Renal cortical epithelial cell (primary cell): ENCODE results near the gene CNNM4. TPM values are rescaled to one million over a fixed set of nuclear protein-coding genes. Genes with fewer than 3 reads are reported as not detected.
A peak's percentile ranks its signal among the peaks of the same experiment; 100 is the strongest.

Experiments used
- DNase-seq: peaks from one replicate; pipeline ENCODE4 v3.0.0-alpha.2; 2011; ENCODE audit warnings: low read depth
- total RNA-seq: library from RNA; depleted of rRNA; stranded (reverse); fragments of >200 nt; gene quantifications from 2 replicates; pipeline ENCODE4 v1.2.3, GENCODE V29; 2014

The CNNM4 gene
- 2.6 and 5.4 TPM in 2 replicates for total RNA-seq

DNA sequence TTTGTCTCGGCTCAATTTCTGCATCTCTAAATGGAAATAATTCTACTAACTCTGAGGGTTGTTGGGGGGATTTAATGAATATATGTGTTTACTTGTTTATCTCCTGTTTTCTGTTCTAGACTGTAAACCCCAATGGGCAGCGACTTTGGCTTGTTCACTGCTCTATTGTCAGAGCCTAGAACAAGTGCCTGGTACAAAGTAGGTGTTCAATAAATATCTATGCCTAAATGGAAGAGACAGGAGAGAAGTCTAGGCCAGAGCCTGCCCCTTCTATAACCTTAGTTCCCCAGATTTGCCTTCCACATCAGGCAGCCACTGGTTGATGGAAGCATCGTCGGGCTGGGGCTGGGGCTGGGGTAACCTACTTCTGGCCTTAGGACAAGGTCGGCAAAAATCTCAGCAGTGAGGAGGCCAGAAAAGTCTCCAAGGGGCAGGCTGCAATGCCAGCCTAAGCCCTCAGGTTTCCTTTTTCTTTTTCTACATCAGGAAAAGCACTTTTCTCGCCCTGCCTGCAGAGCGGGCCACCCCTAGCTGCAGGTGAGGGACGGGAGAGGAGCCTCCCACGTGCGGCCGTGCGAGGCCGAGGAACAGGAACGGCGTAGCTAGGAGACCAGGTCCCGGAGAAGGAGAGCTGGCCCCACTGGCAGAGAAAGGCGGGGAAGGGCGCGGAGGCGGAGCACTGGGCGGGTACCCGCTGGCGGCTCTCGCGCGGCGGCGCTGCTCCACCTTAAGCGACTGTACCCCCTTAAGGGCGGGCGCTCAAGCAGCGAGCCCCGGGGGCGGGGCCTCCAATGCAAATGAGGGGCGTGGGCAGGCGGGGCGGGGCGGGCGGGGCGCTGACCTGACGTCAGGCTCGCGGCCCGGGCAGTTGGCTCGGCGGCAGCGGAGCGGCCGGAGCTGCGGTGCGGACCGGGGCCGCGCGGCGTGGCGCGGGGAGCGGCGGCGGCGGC is at the start of gene CNNM4:
Gene CNNM4 (plus strand): TSS at position 867 of the 950 bp plus-strand sequence. CDS start 98 bp downstream, outside the sequence.
- DNase-seq: peak; percentile 81

DNA sequence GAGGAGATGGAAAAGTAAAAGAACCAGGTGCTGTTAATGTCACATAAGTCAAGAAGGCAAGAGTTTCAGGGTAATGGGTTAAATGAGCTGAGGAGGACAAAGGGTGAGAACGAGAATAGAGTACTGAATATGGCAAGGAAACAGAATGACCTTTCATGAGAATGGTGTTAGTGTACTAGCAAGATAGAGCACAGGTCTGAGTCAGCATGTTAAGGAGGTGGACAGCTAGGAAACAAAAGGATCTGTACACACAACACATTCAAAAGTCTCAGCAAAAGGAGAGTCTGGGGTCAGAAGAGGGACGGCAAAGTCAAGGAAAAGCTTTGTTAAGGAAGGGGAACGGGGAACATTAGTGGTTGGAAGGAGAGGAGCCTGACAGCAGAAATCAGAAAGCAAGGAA is 49.7 kb upstream of the CNNM4 start:
- no peak for DNase-seq

DNA sequence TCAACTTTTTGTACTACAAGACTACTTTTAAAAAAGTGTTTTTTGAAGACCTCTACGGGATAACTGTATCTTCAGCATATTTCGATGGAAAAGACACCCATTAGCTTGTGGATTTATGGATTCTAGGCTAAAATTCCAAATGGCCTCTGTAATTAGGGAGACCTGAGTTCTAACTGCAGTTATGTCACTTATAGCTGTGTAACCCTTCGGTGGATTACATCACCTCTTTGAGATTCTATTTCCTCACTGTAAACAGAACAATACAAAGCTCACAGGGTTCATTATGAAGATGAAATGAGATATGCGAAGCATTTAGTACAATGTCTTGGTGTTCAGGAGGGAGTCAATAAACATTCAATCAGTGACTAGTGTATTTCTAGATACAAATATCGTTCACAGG is 45.0 kb upstream of the CNNM4 start:
- peak; percentile 15 for DNase-seq

DNA sequence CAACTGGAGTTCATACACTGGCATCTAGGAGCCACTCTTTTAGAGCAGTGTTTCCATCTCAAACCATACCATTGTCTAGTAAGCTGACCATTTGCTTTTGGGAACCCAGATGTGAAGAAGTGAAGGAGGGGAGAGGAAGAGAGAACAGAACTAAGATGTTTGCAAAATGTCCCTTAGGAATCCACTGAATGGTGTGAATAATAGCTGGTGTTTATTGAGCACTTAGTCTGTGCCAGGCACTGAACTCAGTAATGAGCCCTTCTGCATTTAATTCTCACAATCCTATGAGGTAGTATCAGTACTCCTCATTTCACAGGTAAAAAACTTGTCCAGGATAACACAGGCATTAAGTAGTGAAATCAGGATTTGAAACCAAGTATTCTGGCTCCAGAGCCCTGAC is 44.3 kb upstream of the CNNM4 start:
- no peak for DNase-seq

DNA sequence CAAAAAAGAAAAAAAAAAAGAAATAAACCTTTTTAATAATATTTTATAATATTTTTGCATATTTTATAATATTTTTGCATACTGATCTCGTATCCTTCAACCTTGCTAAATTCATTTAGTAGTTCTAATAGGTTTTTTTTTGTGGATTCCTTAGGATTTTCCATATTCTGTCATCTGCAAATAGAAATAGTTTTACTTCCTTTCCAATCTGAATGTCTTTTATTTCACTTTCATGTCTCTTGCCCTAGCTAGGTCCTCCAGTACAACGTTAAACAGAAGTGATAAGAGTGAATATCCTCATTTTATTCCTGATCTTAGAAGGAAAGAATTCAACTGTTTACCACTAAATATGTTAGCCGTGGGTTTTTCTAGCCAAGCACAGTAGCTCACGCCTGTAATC is 34.6 kb upstream of the CNNM4 start:
- no peak for DNase-seq

DNA sequence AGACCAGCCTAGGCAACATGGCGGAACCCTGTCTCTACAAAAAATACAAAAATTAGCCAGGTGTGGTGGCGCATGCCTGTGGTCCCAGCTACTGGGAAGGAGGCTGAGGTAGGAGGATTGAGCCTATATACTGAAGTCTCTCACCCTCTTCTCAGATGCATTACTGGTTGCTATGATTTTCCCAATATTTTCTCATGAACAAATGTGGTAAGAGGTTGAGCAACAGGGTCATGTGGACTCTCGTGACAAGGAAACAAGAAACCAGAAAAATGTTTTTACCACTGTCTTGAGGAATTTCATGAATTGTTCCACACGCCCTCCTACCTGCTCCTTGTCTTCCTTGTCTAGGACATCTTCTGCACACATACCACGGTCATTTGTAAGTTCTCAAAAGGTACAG is 33.3 kb upstream of the CNNM4 start:
- peak; percentile 59 for DNase-seq

DNA sequence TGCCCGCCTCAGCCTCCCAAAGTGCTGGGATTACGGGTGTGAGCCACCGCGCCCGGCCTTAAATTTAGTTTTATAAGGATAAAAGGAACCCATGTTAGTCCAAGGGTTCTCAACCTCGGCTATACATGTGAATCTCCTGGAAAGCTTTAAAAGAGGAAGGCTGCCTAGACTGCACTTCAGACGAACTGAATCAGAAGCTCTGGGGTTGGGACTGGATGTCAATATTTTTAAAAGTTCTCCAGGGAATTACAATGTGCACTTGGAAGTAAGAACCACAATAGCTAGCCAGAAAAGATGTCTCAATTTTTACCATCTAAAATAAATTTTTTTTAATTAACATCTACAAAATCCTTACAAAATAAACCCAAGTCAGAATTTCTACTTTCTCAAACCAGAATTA is 31.0 kb upstream of the CNNM4 start:
- no peak for DNase-seq

DNA sequence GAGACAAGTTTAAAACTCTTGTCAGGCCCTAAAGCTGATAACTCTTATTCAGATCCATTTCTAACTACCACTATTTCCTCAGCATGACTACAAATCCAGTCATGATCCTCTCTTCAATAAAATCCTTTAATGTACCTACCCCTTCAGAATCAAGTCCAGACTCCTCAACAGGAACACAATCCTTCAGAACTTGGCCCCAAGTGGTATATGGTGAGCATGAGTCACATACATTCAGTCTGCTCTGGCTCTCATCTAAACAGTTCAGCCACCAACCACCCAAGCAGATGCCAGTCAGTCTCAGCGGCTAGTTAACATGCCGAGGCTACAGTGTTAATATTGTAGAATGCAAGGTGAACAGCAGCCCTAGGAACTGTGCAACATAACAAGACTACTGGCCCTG is 30.5 kb upstream of the CNNM4 start:
- DNase-seq: no peak

DNA sequence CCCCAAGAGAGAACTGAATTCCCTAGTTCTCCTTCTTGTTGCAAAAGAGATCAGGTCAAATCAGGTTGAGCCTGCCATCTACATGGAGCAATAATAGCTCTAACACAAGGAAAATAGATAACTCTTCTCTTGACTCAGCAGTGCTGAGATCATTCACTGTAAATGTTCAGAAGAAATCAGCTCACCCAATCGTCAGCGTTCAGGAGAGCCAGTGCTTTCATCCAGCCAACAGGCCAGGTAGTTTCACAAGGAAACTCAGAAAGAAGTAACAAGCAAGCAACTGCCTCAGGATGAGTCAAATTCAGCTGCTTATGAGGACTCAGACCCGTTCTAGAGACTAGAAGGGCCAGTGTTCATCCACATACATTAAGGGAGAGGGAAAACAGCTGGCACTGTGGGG is 26.8 kb upstream of the CNNM4 start:
- DNase-seq: peak; percentile 23

DNA sequence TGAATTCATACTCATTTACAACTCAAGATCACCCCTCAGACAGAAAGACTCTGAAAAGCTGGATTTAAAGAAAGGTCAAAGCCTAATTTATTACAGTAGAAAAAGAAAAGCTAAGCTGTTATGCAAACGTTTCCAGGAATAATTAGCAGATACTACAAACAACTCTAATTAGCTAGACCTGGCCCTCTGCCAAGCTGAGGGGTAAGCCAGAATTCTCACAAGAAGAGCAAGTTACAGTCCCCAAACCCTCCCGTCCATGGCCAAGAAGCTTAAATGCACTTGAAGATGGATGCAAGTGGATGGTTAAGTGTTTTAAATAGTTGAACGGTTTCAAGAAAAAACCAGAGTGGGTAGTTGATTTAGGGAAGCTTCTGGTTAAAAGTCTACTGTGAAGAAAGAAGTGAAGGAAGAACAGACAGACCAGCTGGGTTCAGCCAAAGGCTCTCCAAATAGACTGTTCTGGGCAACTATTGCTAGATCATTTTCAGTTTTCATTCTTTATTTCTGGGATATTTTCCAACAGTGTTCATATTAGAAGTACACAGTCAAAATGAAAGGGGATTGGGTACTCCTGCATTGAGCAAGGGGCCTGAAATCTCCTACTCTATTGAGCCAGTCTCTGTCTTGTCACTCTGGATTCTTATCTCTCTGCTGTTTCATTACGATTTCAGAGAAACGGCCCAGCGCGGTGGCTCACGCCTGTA is 25.7 kb upstream of the CNNM4 start:
- DNase-seq: no peak

DNA sequence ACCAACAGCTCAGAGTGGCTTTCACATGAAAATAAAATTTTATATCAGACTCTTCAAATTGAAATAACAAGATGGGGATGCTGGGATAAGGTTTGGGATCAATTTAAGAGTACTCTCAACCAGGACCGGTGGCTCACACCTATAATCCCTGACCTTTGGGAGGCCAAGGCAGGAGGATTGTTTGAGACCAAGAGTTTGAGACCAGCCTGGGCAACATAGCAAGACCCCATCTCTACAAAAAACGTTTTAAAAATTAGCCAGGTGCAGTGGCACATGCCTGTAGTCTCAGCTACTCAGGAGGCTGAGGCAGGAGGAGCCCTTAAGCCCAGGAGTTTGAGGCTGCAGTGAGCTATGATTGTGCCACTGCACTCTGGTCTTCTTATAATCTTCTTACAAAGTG is 23.5 kb upstream of the CNNM4 start:
- DNase-seq: no peak

DNA sequence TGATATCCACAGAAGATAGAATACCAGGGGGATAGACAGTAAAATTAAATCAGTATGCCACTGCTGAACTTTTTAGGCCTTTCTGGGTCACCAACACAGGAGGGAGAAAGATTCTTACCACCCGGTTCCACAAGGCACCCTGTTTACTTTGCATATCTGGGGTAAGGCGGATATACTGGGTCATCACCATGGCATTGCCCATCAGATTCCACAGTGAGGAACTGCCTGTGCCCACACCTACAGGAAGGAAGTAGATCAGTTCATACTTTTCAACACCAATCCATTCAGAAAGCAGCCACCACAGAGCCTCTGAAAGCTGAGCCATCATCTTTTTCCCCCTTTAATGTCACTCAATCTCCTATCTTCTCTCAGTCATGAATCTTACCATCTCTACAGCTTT is 22.9 kb upstream of the CNNM4 start:
- no peak for DNase-seq

DNA sequence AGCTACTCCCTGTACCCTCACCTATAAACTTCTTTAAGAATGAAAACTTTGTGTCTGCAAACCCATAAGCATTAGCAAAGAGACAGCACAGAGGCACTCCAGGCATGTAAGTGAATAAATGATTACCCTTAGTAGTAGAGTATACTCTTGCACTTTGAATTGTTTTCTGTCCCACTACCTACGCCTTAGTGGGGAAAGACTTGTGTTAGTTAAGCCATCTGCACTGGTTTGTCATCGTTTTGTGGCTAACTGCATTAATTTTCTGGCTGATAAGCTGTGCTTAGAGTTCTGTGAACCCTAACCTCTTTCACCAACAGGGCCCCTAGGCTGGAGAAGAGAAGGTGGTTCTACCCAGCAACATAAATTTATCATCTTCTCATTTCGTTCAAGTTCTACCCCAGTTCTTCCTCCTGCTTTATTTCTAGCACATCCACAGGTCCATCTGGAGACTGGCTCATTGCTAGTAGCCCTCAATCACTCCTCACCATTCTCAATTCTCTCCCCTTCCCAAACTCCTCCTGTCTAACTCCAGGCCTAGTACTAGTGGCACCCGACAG is 21.5 kb upstream of the CNNM4 start:
- peak; percentile 56 for DNase-seq

DNA sequence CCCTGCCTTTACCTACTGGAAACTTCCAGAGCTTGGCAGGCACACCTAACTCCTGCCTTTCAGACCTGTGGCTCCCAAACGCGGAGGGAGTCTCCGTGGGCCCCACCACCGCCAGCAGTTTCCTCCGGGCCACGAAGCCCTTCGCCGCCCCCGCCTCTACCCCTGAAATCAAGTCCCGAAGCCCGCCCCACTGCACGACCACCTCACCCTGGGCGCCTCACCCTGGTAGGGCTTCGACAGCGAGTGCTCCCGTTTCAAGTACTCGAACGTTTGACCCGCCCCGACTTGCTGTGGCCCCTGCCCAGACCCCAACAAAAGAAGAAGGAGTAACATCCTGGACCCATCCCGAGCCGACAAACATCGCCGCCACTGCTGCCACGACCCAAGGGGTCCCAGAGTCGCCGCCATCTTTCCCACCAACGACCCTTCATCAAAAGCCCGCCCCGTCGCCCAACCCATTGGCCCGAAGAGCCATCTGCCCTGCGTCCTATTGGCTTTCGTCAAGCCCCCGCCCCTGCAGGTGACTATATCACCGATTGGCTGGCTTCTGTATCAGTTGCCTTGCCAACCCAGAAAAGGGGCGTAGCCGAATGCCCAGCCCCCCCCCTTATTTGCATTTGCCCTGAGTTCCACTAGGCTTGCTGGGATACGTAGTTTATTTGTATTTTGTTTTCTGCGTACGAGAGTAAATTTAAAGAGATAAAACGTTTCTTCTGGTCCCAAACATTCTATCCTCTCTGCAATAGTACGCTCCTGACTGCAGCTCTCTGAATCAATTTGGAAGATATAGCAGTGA is 20.9 kb upstream of the CNNM4 start, which contains the start of gene LMAN2L:
Gene LMAN2L (minus strand): TSS at position 432 of the 796 bp plus-strand sequence. CDS start 24 bp downstream, at position 408.
- peak; percentile 95 for DNase-seq

DNA sequence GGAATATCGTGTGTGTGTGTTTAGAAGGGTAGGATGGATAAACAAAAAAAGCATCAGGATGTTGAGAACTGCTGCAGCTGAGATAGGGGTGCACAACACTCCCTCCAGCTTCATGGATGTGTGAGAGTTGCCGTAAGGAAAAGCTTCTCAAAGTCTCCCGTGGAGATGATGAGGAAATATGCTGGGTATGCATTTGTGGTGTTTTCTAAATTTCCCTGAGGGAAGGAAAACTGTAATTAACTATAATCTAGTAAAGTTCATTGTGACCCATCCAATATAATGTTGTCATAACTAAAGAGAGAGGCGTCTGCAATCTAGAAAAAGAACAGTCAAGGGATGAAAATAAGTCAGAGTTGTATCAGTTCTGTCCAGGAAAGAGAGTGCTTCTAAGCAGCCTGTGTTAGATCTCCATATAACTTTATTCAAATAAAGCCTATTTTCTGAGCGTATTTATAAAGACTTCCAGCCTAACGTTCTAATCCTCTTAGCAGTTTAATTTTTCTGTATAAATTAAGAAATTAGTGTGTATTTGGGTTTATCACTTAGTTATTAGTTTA is 13.6 kb upstream of the CNNM4 start:
- DNase-seq: no peak

DNA sequence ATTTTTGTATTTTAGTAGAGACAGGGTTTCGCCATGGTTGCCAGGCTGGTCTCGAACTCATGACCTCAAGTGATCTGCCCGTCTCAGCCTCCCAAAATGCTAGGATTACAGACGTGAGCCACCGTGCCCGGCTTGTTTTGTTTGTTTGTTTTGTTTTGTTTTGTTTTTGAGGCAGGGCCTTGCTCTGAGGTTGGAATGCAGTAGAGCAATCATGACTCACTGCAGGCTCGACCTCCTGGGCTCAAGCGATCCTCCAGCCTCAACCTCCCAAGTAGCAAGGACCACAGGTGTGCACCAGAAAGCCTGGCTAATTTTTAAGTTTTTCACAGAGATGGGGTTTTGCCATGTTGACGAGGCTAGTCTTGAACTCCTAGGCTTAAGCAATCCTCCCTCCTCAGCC is 8.9 kb upstream of the CNNM4 start:
- DNase-seq: no peak

DNA sequence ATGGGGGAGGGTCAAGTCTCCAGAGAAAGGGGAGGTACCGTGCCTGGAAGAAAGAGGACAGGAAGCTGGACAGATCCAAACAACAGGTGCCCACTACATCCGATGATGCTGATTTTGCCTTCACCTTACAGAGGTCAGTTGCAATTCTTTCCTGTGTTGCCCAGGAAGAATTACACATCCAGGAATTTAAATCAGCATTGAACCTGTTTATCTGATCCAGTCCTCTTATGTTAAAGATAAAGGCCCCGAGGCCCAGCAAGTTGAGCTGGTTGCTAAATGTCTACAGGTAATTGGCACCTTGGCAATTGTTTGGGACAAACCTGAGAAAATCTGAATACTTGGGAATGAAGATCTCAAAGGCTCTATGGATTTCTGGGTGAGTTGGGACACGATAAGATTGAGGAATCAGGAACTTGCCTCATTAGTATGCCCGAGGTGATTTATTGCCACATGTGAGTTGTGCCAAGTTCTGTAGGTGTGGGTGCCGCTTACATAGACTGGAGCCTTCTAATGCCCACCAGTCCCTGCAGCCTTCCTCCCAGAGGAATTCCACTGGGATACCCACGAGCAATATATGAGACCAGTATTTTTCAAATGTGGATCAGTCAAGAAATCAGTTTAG is 6.9 kb upstream of the CNNM4 start:
- DNase-seq: no peak

DNA sequence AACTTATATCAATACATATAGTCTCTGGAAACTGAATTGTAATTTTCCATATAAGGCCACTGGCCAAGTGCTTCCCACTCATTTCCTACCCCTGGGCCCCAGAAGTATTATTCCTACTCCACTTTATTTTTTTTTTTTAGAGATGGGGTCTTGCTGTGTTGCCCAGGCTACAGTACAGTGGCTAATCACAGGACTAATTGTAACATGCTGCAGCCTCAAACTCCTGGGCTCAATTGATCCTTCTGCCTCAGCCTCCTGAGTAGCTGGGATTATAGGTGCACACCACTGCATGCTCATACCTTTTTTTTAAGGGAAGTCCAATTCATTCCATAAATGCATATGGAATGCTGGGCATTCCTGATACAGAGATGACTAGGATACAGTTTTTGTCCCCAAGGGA is 6.4 kb upstream of the CNNM4 start:
- DNase-seq: no peak

DNA sequence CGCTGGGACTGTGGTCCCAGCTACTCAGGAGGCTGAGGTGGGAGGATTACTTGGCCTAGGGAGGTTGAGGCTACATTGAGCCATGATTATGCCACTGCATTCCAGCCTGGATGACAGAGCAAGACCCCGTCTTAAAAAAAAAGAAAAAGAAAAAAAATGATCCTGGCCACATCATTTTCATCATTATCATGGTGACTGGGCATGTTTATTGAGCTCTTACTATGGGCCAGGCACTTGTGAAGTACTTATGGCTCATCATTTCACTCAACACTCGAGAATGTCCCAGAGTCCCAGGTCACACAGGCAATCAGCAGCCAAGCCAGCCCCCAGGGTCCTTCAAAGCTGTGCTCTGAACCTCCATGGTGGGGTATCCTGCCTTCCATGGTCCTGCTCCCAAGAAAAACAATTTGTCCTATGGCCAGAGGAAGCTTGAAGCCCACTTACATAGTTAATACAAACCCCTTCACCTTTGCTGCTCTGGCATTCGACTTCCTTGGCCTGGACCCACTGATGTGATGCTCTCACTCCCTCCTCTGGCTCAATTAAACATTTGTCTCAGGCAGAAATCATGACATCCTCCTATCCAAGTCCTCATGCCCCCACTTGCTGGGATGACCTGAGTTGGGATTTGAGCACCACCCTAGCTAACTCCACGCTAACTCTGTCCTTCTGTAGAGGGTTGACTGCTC is 3.8 kb upstream of the CNNM4 start:
- DNase-seq: no peak

DNA sequence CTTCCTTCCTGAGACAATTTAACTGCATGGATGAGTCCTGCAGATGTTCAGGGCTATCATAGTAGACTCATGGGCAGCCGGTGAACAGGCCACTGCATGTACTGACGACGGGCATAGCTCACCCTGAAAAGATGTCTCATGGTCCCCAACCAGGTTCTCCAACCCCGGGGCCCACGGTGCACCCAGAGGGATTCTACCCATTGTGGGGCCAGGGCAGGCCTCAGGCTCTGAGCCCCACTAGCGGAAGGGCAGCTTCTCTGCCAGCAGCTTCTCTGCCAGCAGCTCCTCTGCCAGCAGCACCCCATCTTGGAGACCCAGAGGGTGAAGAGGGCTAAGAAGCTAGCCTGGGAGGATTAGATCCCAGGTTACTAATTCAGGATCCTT is 3.2 kb upstream of the CNNM4 start:
- DNase-seq: no peak
